Hepatocyte (in vitro differentiated cells): ENCODE data around the gene MAP7.

Source experiments
- CTCF ChIP-seq: fragments of 200-600 bp; sonication (generic); IDR thresholded peaks from 2 replicates; pipeline ENCODE4 v1.5.1; 2016; ENCODE audit warnings: antibody characterized with exemption, mild to moderate bottlenecking; ENCODE audit not compliant: poor library complexity
- EZH2phosphoT487 ChIP-seq: fragments of 200-600 bp; sonication (generic); IDR thresholded peaks from one replicate; pipeline ENCODE4 v1.6.1; 2018; ENCODE audit warnings: antibody characterized with exemption, mild to moderate bottlenecking, low read depth, moderate library complexity; ENCODE audit not compliant: unreplicated experiment, severe bottlenecking

DNA sequence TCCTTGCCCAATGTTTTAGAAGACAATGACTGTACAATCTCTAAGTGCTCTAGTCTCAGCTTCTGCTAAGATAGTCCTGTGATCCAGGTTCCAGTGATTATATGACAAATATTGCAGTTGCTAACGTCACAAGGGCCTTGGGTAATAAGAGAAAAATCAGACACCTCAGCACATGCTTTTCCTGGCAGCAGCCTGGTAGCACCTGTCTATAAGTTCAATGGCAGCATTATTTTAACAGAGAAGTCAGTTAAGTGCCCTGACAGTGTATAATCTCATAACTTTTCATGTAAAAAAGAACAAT is 139.2 kb downstream of the MAP7 start:
- no peak for TF ChIP-seq CTCF
- no peak for TF ChIP-seq EZH2phosphoT487
